ENCODE measurements around the gene PDXP.

The PDXP gene

GRCh38 chr22:37657590-37658132 is 862 bp upstream of the PDXP start:
- peak; percentile 7; the same call in 1 of the 2 replicates for TF ChIP-seq POLR2AphosphoS5 (IDR thresholded peaks at IDR 0.05; ENCODE audit: low read depth, low read length)
- no peak for TF ChIP-seq SIN3A (IDR thresholded peaks at IDR 0.05; ENCODE audit: borderline replicate concordance, insufficient read depth, low read length)
- TF ChIP-seq TAF1 (IDR thresholded peaks at IDR 0.05; ENCODE audit: borderline replicate concordance, insufficient read depth, low read length), result no peak
- TF ChIP-seq, protein P1, sequence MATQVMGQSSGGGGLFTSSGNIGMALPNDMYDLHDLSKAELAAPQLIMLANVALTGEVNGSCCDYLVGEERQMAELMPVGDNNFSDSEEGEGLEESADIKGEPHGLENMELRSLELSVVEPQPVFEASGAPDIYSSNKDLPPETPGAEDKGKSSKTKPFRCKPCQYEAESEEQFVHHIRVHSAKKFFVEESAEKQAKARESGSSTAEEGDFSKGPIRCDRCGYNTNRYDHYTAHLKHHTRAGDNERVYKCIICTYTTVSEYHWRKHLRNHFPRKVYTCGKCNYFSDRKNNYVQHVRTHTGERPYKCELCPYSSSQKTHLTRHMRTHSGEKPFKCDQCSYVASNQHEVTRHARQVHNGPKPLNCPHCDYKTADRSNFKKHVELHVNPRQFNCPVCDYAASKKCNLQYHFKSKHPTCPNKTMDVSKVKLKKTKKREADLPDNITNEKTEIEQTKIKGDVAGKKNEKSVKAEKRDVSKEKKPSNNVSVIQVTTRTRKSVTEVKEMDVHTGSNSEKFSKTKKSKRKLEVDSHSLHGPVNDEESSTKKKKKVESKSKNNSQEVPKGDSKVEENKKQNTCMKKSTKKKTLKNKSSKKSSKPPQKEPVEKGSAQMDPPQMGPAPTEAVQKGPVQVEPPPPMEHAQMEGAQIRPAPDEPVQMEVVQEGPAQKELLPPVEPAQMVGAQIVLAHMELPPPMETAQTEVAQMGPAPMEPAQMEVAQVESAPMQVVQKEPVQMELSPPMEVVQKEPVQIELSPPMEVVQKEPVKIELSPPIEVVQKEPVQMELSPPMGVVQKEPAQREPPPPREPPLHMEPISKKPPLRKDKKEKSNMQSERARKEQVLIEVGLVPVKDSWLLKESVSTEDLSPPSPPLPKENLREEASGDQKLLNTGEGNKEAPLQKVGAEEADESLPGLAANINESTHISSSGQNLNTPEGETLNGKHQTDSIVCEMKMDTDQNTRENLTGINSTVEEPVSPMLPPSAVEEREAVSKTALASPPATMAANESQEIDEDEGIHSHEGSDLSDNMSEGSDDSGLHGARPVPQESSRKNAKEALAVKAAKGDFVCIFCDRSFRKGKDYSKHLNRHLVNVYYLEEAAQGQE (IDR thresholded peaks at IDR 0.05; ENCODE audit: insufficient read depth in 1 of 2, low read depth in 2 of 2, low read length in 2 of 2), result no peak

- TF ChIP-seq, protein P1 (IDR thresholded peaks at IDR 0.05; ENCODE audit: insufficient read depth in 1 of 2, low read depth in 2 of 2, low read length in 2 of 2), result no peak
- no peak for TF ChIP-seq FOXP2 (optimal IDR thresholded peaks at IDR 0.05; ENCODE audit: borderline replicate concordance, extremely low read depth, extremely low read length, insufficient read depth)
- TF ChIP-seq POLR2AphosphoS5 (IDR thresholded peaks at IDR 0.05; ENCODE audit: low read depth, low read length), result no peak
- TF ChIP-seq SIN3A (IDR thresholded peaks at IDR 0.05; ENCODE audit: borderline replicate concordance, insufficient read depth, low read length), result no peak
- no peak for TF ChIP-seq TAF1 (IDR thresholded peaks at IDR 0.05; ENCODE audit: borderline replicate concordance, insufficient read depth, low read length)
Measured at GRCh38 chr22:37659066-37659896, 758 bp downstream of the PDXP start.

- no peak for TF ChIP-seq SIN3A (IDR thresholded peaks at IDR 0.05; ENCODE audit: borderline replicate concordance, insufficient read depth, low read length)
- TF ChIP-seq FOXP2 (optimal IDR thresholded peaks at IDR 0.05; ENCODE audit: borderline replicate concordance, extremely low read depth, extremely low read length, insufficient read depth), result no peak
- TF ChIP-seq, protein P1 (IDR thresholded peaks at IDR 0.05; ENCODE audit: insufficient read depth in 1 of 2, low read depth in 2 of 2, low read length in 2 of 2), result no peak
- TF ChIP-seq POLR2AphosphoS5 (IDR thresholded peaks at IDR 0.05; ENCODE audit: low read depth, low read length), result no peak
- TF ChIP-seq TAF1 (IDR thresholded peaks at IDR 0.05; ENCODE audit: borderline replicate concordance, insufficient read depth, low read length), result no peak
Measured at GRCh38 chr22:37659897-37660708, 1.6 kb downstream of the PDXP start.

- no peak for TF ChIP-seq SIN3A (IDR thresholded peaks at IDR 0.05; ENCODE audit: borderline replicate concordance, insufficient read depth, low read length)
- TF ChIP-seq, protein P1 (IDR thresholded peaks at IDR 0.05; ENCODE audit: insufficient read depth in 1 of 2, low read depth in 2 of 2, low read length in 2 of 2), result no peak
- no peak for TF ChIP-seq TAF1 (IDR thresholded peaks at IDR 0.05; ENCODE audit: borderline replicate concordance, insufficient read depth, low read length)
- TF ChIP-seq POLR2AphosphoS5 (IDR thresholded peaks at IDR 0.05; ENCODE audit: low read depth, low read length), result no peak
- TF ChIP-seq FOXP2 (optimal IDR thresholded peaks at IDR 0.05; ENCODE audit: borderline replicate concordance, extremely low read depth, extremely low read length, insufficient read depth), result no peak
Measured at GRCh38 chr22:37660709-37661045, 2.2 kb downstream of the PDXP start.

Data from PFSK-1 (cell line).